HepG2 (cell line): Measurements from ENCODE around the gene PDE4C. TPM values are rescaled to one million over a fixed set of nuclear protein-coding genes. Genes with fewer than 3 reads are reported as not detected.

ENCODE experiments used
- CREM ChIP-seq, 2 experiments: sonication (generic) in 1 of 2; formaldehyde crosslinking in 1 of 2; IDR thresholded peaks; 2 replicates each; pipeline versions ENCODE4 v1.4.0 to v1.6.1; 2016 to 2020; ENCODE audit warnings: antibody characterized with exemption in 1 of 2, mild to moderate bottlenecking in 1 of 2, missing genetic modification reagents in 1 of 2
- DR1 ChIP-seq: sonication (generic); formaldehyde crosslinking; IDR thresholded peaks from 2 replicates; pipeline ENCODE4 v1.8.0; 2021; ENCODE audit warnings: mild to moderate bottlenecking, missing genetic modification reagents, inconsistent platforms
- EEA1 ChIP-seq: sonication (generic); formaldehyde crosslinking; IDR thresholded peaks from 2 replicates; pipeline ENCODE4 v1.5.1; 2020; ENCODE audit warnings: mild to moderate bottlenecking, missing genetic modification reagents, borderline replicate concordance
- GTF3A ChIP-seq: sonication (generic); formaldehyde crosslinking; conservative IDR thresholded peaks from 2 replicates; pipeline ENCODE4 v1.4.0; 2020; ENCODE audit warnings: mild to moderate bottlenecking, missing genetic modification reagents
- ISX ChIP-seq: sonication (generic); formaldehyde crosslinking; conservative IDR thresholded peaks from 2 replicates; pipeline ENCODE4 v1.5.0; 2020; ENCODE audit warnings: missing genetic modification reagents
- MZF1 ChIP-seq: sonication (generic); formaldehyde crosslinking; IDR thresholded peaks from 2 replicates; pipeline ENCODE4 v1.8.1; 2023; ENCODE audit warnings: mild to moderate bottlenecking, missing genetic modification reagents, borderline replicate concordance
- TMF1 ChIP-seq: sonication (generic); formaldehyde crosslinking; IDR thresholded peaks from 2 replicates; pipeline ENCODE4 v1.8.1; 2022; ENCODE audit warnings: low read depth, missing genetic modification reagents
- ZEB1 ChIP-seq: IDR thresholded peaks from 2 replicates; pipeline ENCODE4 v1.6.1; 2012; ENCODE audit warnings: mild to moderate bottlenecking, low read depth, inconsistent platforms; ENCODE audit not compliant: insufficient replicate concordance
- ZNF20 ChIP-seq: sonication (generic); formaldehyde crosslinking; IDR thresholded peaks from 2 replicates; pipeline ENCODE4 v1.4.0; 2020; ENCODE audit warnings: mild to moderate bottlenecking, moderate library complexity, missing genetic modification reagents
- ZNF451 ChIP-seq: sonication (generic); formaldehyde crosslinking; IDR thresholded peaks from 2 replicates; pipeline ENCODE4 v1.5.0; 2020; ENCODE audit warnings: mild to moderate bottlenecking, missing genetic modification reagents
- ZNF546 ChIP-seq: sonication (generic); formaldehyde crosslinking; conservative IDR thresholded peaks from 2 replicates; pipeline ENCODE4 v1.8.1; 2023; ENCODE audit warnings: mild to moderate bottlenecking, missing genetic modification reagents
- ZNF629 ChIP-seq: sonication (generic); formaldehyde crosslinking; conservative IDR thresholded peaks from 2 replicates; pipeline ENCODE4 v1.5.0; 2020; ENCODE audit warnings: missing genetic modification reagents
- ZNF761 ChIP-seq: sonication (generic); formaldehyde crosslinking; conservative IDR thresholded peaks from 2 replicates; pipeline ENCODE4 v1.4.0; 2020; ENCODE audit warnings: mild to moderate bottlenecking, missing genetic modification reagents
- polyA plus RNA-seq, 8 experiments: library from polyadenylated mRNA; depleted of rRNA in 3 of 8; stranded (reverse) in 7 of 8; unstranded in 1 of 8; fragments of >200 nt; fragmentation: Illumina TruSeq in 4 of 8; extraction: Trizol in 4 of 8; gene quantifications; 2 replicates each; pipeline versions ENCODE4 v1.2.1 to v1.2.3, GENCODE V29; 2011 to 2016; ENCODE audit warnings: low read depth in 4 of 8, missing spikeins in 1 of 8, mixed read lengths in 1 of 8; ENCODE audit not compliant: insufficient read depth in 1 of 8
- total RNA-seq, 5 experiments: library from RNA; depleted of rRNA; stranded (reverse); fragments of >200 nt; fragmentation: Illumina TruSeq; extraction: Trizol; gene quantifications; 2 replicates each; pipeline ENCODE4 v1.2.3, GENCODE V29; 2016; ENCODE audit warnings: low read depth in 1 of 5
- TF ChIP-seq, protein P1 (sequence below): sonication (generic); formaldehyde crosslinking; IDR thresholded peaks from 2 replicates; pipeline ENCODE4 v1.5.1; 2020; ENCODE audit warnings: mild to moderate bottlenecking, missing genetic modification reagents, borderline replicate concordance
- TF ChIP-seq, protein P2 (sequence below): sonication (generic); formaldehyde crosslinking; IDR thresholded peaks from 2 replicates; pipeline ENCODE4 v1.5.0; 2020; ENCODE audit warnings: missing genetic modification reagents
- TF ChIP-seq, protein P3 (sequence below): IDR thresholded peaks from 2 replicates; pipeline ENCODE4 v1.6.1; 2012; ENCODE audit warnings: inconsistent platforms
- TF ChIP-seq, protein P4 (sequence below), 2 experiments: sonication (generic) in 1 of 2; formaldehyde crosslinking in 1 of 2; IDR thresholded peaks; 2 replicates each; pipeline versions ENCODE4 v1.4.0 to v1.6.1; 2018 to 2020; ENCODE audit warnings: missing genetic modification reagents in 2 of 2, borderline replicate concordance in 1 of 2, low read depth in 1 of 2, mild to moderate bottlenecking in 1 of 2, missing biosample characterization in 1 of 2
- TF ChIP-seq, protein P5 (sequence below): sonication (generic); formaldehyde crosslinking; IDR thresholded peaks from 2 replicates; pipeline ENCODE4 v1.4.0; 2020; ENCODE audit warnings: mild to moderate bottlenecking, missing genetic modification reagents

PDE4C gene
- total and polyA plus RNA-seq, 2 of the 13 experiments (the other 11 are each of a cell fraction or from before 2014, with no cell fraction given), result 1.4 to 14.0 TPM

DNA sequence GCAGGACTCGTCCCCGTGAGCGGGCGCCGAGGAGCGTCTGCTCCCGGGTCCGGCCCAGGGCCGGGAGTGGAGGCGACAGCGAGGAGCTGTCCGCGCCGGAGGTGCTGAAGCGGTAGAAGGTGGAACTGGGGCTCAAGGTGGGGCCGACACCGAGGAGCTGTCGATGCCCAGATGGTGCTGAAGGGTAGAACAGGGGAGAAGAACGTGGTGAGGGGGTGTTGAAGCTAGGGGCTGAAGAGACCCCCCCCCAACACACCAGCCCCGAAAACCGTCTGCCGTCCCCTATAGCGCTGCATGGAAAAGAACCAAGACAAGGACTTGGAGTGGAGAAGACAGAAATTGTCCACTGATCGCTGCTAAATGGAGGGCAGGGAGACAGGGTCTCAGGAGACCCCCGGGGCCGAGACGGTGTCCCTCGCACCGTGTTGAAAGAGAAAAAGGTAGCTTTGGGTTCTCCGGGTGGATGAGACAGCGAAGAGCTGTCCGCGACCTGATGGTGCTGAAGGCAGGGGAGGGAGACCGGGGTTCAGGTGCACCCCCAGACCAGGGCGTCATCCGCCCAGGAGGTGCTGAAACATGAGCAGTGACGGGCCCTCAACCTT is 7.1 kb upstream of the PDE4C start (continued):
- TF ChIP-seq, protein P1, sequence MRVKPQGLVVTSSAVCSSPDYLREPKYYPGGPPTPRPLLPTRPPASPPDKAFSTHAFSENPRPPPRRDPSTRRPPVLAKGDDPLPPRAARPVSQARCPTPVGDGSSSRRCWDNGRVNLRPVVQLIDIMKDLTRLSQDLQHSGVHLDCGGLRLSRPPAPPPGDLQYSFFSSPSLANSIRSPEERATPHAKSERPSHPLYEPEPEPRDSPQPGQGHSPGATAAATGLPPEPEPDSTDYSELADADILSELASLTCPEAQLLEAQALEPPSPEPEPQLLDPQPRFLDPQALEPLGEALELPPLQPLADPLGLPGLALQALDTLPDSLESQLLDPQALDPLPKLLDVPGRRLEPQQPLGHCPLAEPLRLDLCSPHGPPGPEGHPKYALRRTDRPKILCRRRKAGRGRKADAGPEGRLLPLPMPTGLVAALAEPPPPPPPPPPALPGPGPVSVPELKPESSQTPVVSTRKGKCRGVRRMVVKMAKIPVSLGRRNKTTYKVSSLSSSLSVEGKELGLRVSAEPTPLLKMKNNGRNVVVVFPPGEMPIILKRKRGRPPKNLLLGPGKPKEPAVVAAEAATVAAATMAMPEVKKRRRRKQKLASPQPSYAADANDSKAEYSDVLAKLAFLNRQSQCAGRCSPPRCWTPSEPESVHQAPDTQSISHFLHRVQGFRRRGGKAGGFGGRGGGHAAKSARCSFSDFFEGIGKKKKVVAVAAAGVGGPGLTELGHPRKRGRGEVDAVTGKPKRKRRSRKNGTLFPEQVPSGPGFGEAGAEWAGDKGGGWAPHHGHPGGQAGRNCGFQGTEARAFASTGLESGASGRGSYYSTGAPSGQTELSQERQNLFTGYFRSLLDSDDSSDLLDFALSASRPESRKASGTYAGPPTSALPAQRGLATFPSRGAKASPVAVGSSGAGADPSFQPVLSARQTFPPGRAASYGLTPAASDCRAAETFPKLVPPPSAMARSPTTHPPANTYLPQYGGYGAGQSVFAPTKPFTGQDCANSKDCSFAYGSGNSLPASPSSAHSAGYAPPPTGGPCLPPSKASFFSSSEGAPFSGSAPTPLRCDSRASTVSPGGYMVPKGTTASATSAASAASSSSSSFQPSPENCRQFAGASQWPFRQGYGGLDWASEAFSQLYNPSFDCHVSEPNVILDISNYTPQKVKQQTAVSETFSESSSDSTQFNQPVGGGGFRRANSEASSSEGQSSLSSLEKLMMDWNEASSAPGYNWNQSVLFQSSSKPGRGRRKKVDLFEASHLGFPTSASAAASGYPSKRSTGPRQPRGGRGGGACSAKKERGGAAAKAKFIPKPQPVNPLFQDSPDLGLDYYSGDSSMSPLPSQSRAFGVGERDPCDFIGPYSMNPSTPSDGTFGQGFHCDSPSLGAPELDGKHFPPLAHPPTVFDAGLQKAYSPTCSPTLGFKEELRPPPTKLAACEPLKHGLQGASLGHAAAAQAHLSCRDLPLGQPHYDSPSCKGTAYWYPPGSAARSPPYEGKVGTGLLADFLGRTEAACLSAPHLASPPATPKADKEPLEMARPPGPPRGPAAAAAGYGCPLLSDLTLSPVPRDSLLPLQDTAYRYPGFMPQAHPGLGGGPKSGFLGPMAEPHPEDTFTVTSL (CRISPR knock-in tag), result 0 out of 2 replicates have a peak, but pooled peaks have one; percentile 48
- TF ChIP-seq ZNF546 (peak; percentile 86; the same call in 1 of the 2 replicates), TMF1 (CRISPR knock-in tag) (no peak), ISX (CRISPR knock-in tag) (peak; percentile 89), GTF3A (CRISPR knock-in tag) (no peak), DR1 (CRISPR knock-in tag) (no peak; the same call in 1 of the 2 replicates), MZF1 (CRISPR knock-in tag) (no peak), EEA1 (CRISPR knock-in tag) (peak; percentile 65; the same call in 1 of the 2 replicates), ZNF629 (CRISPR knock-in tag) (0 out of 2 replicates have a peak, but pooled peaks have one; percentile 13), ZNF761 (peak; percentile 79; the same call in 1 of the 2 replicates), CREM (IDR thresholded peaks at IDR 0.05) (no peak), CREM (CRISPR knock-in tag; IDR thresholded peaks at IDR 0.05) (0 out of 2 replicates have a peak, but pooled peaks have one; percentile 6), ZNF451 (CRISPR knock-in tag) (peak; percentile 84; the same call in 1 of the 2 replicates), ZEB1 (no peak), ZNF20 (0 out of 2 replicates have a peak, but pooled peaks have one; percentile 64)
- TF ChIP-seq, protein P2, sequence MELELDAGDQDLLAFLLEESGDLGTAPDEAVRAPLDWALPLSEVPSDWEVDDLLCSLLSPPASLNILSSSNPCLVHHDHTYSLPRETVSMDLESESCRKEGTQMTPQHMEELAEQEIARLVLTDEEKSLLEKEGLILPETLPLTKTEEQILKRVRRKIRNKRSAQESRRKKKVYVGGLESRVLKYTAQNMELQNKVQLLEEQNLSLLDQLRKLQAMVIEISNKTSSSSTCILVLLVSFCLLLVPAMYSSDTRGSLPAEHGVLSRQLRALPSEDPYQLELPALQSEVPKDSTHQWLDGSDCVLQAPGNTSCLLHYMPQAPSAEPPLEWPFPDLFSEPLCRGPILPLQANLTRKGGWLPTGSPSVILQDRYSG, result peak; percentile 93; the same call in 1 of the 2 replicates
- TF ChIP-seq, protein P3, sequence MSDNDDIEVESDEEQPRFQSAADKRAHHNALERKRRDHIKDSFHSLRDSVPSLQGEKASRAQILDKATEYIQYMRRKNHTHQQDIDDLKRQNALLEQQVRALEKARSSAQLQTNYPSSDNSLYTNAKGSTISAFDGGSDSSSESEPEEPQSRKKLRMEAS, result 0 out of 2 replicates have a peak, but pooled peaks have one; percentile 28
- TF ChIP-seq, protein P4, sequence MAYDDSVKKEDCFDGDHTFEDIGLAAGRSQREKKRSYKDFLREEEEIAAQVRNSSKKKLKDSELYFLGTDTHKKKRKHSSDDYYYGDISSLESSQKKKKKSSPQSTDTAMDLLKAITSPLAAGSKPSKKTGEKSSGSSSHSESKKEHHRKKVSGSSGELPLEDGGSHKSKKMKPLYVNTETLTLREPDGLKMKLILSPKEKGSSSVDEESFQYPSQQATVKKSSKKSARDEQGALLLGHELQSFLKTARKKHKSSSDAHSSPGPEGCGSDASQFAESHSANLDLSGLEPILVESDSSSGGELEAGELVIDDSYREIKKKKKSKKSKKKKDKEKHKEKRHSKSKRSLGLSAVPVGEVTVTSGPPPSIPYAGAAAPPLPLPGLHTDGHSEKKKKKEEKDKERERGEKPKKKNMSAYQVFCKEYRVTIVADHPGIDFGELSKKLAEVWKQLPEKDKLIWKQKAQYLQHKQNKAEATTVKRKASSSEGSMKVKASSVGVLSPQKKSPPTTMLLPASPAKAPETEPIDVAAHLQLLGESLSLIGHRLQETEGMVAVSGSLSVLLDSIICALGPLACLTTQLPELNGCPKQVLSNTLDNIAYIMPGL (CRISPR knock-in tag; IDR thresholded peaks at IDR 0.05; ENCODE audit: borderline replicate concordance in 1 of 2, low read depth in 1 of 2), result peak; percentile 54 to 72; a peak in 2 of 4 replicates
- TF ChIP-seq, protein P5, sequence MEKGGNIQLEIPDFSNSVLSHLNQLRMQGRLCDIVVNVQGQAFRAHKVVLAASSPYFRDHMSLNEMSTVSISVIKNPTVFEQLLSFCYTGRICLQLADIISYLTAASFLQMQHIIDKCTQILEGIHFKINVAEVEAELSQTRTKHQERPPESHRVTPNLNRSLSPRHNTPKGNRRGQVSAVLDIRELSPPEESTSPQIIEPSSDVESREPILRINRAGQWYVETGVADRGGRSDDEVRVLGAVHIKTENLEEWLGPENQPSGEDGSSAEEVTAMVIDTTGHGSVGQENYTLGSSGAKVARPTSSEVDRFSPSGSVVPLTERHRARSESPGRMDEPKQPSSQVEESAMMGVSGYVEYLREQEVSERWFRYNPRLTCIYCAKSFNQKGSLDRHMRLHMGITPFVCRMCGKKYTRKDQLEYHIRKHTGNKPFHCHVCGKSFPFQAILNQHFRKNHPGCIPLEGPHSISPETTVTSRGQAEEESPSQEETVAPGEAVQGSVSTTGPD (CRISPR knock-in tag), result 0 out of 2 replicates have a peak, but pooled peaks have one; percentile 64
